Skeletal muscle tissue (tissue), 4 donors: Measurements from ENCODE around the gene ZNF398. TPM values are rescaled to one million over a fixed set of nuclear protein-coding genes. Genes with fewer than 3 reads are reported as not detected.
"Not testable (repeated sequence)": the region's sequence is repeated elsewhere in the genome, so short reads cannot be mapped to it uniquely, and the experiment has no call there.

Experiments used
- H3K27ac ChIP-seq: one replicate; pipeline ENCODE4 v1.7.0; 2013; ENCODE audit warnings: mild to moderate bottlenecking, low read depth, low read length, inconsistent platforms
- H3K27me3 ChIP-seq, 3 donors: one replicate each; pipeline ENCODE4 v1.7.0; 2013; ENCODE audit warnings: low read length in 3 of 3; ENCODE audit not compliant: control insufficient read depth in 3 of 3, insufficient read depth in 3 of 3
- H3K36me3 ChIP-seq, 3 donors: one replicate each; pipeline ENCODE4 v1.7.0; 2013; ENCODE audit warnings: low read length in 3 of 3; ENCODE audit not compliant: control insufficient read depth in 3 of 3, insufficient read depth in 3 of 3
- H3K4me1 ChIP-seq, 3 donors: one replicate each; pipeline ENCODE4 v1.7.0; 2013; ENCODE audit warnings: low read length in 3 of 3, mild to moderate bottlenecking in 3 of 3; ENCODE audit not compliant: control insufficient read depth in 3 of 3, insufficient read depth in 3 of 3
- H3K4me3 ChIP-seq, 3 donors: one replicate each; pipeline ENCODE4 v1.7.0; 2013; ENCODE audit warnings: low read length in 3 of 3
- H3K9ac ChIP-seq, 3 donors: one replicate each; pipeline ENCODE4 v1.7.0; 2013; ENCODE audit warnings: low read length in 3 of 3, mild to moderate bottlenecking in 3 of 3, moderate library complexity in 2 of 3, low read depth in 1 of 3
- H3K9me3 ChIP-seq, 3 donors: one replicate each; pipeline ENCODE4 v1.7.0; 2013; ENCODE audit warnings: low read length in 3 of 3; ENCODE audit not compliant: control insufficient read depth in 3 of 3
- total RNA-seq: library from RNA; depleted of rRNA; stranded (reverse); fragments of >200 nt; gene quantifications from one replicate; pipeline ENCODE4 v1.2.3, GENCODE V29; 2014
- donor health status: Osteomylitis.

ZNF398 gene
- total RNA-seq, 1 donor from 2014 or later, result 9.4 TPM

GRCh38 chr7:149125863-149126661, 21.2 kb upstream of the ZNF398 start, which contains the start of gene ZNF425:
Gene ZNF425, minus strand, starts transcription at chr7:149126324. Its CDS starts 111 bp downstream, at chr7:149126213.
- Histone ChIP-seq H3K27ac (peak within 1 kb of the TSS; percentile 89), H3K4me3 (peak within 1 kb of the TSS; percentile 86 to 100 (median 98)), H3K4me1 (peaks cover 7 to 21% (median 7%) of the 10 kb centered on the region in 3 donors), H3K36me3 (peaks cover 0 to 7% (median 4%) of the 10 kb centered on the region in 3 donors), H3K9me3 (no peaks in the 10 kb centered on the region), H3K27me3 (no peaks in the 10 kb centered on the region), H3K9ac (peak within 1 kb of the TSS; percentile 95 to 97 (median 96))

- H3K27me3 ChIP-seq, result no peaks in the 10 kb centered on the region
- peaks cover 0 to 7% (median 4%) of the 10 kb centered on the region in 3 donors for H3K36me3 ChIP-seq
- peak overlapping the region; percentile 84 to 97 (median 95) for H3K9ac ChIP-seq
- no peaks in the 10 kb centered on the region for H3K9me3 ChIP-seq
- peaks cover 7 to 21% (median 7%) of the 10 kb centered on the region in 3 donors for H3K4me1 ChIP-seq
- H3K27ac ChIP-seq, result peak overlapping the region; percentile 89
- peak overlapping the region; percentile 86 to 100 (median 98) for H3K4me3 ChIP-seq
These were observed 20.5 kb upstream of the ZNF398 start for GRCh38 chr7:149126662-149127266.

GRCh38 chr7:149130572-149131198, 16.6 kb upstream of the ZNF398 start:
- Histone ChIP-seq H3K27ac (no peak overlapping the region), H3K36me3 (peaks cover 0 to 7% (median 4%) of the 10 kb centered on the region in 3 donors), H3K4me1 (peaks cover 0 to 13% (median 0%) of the 10 kb centered on the region in 3 donors), H3K9me3 (no peaks in the 10 kb centered on the region), H3K27me3 (no peaks in the 10 kb centered on the region), H3K9ac (no peak overlapping the region), H3K4me3 (no peak overlapping the region)

GRCh38 chr7:149133028-149133710, 14.1 kb upstream of the ZNF398 start:
- no peaks in the 10 kb centered on the region for H3K9me3 ChIP-seq
- no peaks in the 10 kb centered on the region for H3K4me1 ChIP-seq
- H3K9ac ChIP-seq, result no peak overlapping the region
- peaks cover 0 to 7% (median 4%) of the 10 kb centered on the region in 3 donors for H3K36me3 ChIP-seq
- no peaks in the 10 kb centered on the region for H3K27me3 ChIP-seq
- no peak overlapping the region for H3K4me3 ChIP-seq
- H3K27ac ChIP-seq, result no peak overlapping the region

- H3K36me3 ChIP-seq, result no peaks in the 10 kb centered on the region
- H3K27me3 ChIP-seq, result no peaks in the 10 kb centered on the region
- no peaks in the 10 kb centered on the region for H3K9me3 ChIP-seq
- H3K4me3 ChIP-seq, result no peak overlapping the region
- H3K4me1 ChIP-seq, result no peaks in the 10 kb centered on the region
- H3K9ac ChIP-seq, result no peak overlapping the region
- no peak overlapping the region for H3K27ac ChIP-seq
These were observed 11.1 kb upstream of the ZNF398 start for GRCh38 chr7:149136118-149136517.

- Histone ChIP-seq H3K9me3 (no peaks in the 10 kb centered on the region), H3K9ac (no peak overlapping the region)
These were observed 6.4 kb upstream of the ZNF398 start for GRCh38 chr7:149140831-149141230.

GRCh38 chr7:149141893-149142292, 5.4 kb upstream of the ZNF398 start:
- no peaks in the 10 kb centered on the region for H3K36me3 ChIP-seq
- H3K27ac ChIP-seq, result no peak overlapping the region
- peaks cover 1 to 4% (median 2%) of the 10 kb centered on the region in 3 donors for H3K4me1 ChIP-seq
- no peaks in the 10 kb centered on the region for H3K27me3 ChIP-seq
- no peaks in the 10 kb centered on the region for H3K9me3 ChIP-seq
- H3K4me3 ChIP-seq, result no peak overlapping the region
- no peak overlapping the region for H3K9ac ChIP-seq

More at GRCh38 chr7:149140831-149141230, 6.4 kb upstream of the ZNF398 start:
- no peak overlapping the region for H3K4me3 ChIP-seq
- H3K4me1 ChIP-seq, result no peaks in the 10 kb centered on the region
- H3K27ac ChIP-seq, result no peak overlapping the region
- H3K27me3 ChIP-seq, result no peaks in the 10 kb centered on the region
- H3K36me3 ChIP-seq, result no peaks in the 10 kb centered on the region

- peaks cover 7 to 11% (median 9%) of the 10 kb centered on the region in 3 donors for H3K4me1 ChIP-seq
- H3K36me3 ChIP-seq, H3K4me3 ChIP-seq, H3K9ac ChIP-seq, H3K9me3 ChIP-seq, H3K27ac ChIP-seq, H3K27me3 ChIP-seq: not testable (repeated sequence)
These were observed 2.8 kb upstream of the ZNF398 start for GRCh38 chr7:149144436-149144922.

- no peak overlapping the region for H3K9ac ChIP-seq
- H3K4me1 ChIP-seq, result peaks cover 7 to 11% (median 9%) of the 10 kb centered on the region in 3 donors
- H3K27me3 ChIP-seq, result no peaks in the 10 kb centered on the region
- no peak overlapping the region for H3K4me3 ChIP-seq
- no peak overlapping the region for H3K27ac ChIP-seq
- no peaks in the 10 kb centered on the region for H3K9me3 ChIP-seq
- no peaks in the 10 kb centered on the region for H3K36me3 ChIP-seq
These were observed 2.0 kb upstream of the ZNF398 start for GRCh38 chr7:149145031-149145845.
